ENCODE measurements around the gene PCDHGA1. TPM values are rescaled to one million over a fixed set of nuclear protein-coding genes. Genes with fewer than 3 reads are reported as not detected.

PCDHGA1 gene
- total RNA-seq, 4 donors from 2014 or later: 0.12 to 2.2 (median 0.59) TPM

GRCh38 chr5:141359790-141360426 lies 29.6 kb downstream of the PCDHGA1 start, which contains the start of gene PCDHGB2:
TSS of gene PCDHGB2 (plus strand) at chr5:141359994. CDS start at chr5:141360136, 142 bp downstream.
- TF ChIP-seq CTCF (IDR thresholded peaks at IDR 0.05): no peak
- no peak for ATAC-seq (ENCODE audit: low FRiP score)

GRCh38 chr5:141360685-141361084 lies 30.4 kb downstream of the PCDHGA1 start:
- no peak for DNase-seq (ENCODE audit: low spot score)
- no peak for TF ChIP-seq CTCF (IDR thresholded peaks at IDR 0.05)
- ATAC-seq (ENCODE audit: low FRiP score): no peak

More at GRCh38 chr5:141359790-141360426, 29.6 kb downstream of the PCDHGA1 start, which contains the start of gene PCDHGB2:
- no peak for DNase-seq (ENCODE audit: low spot score)

- TF ChIP-seq CTCF (IDR thresholded peaks at IDR 0.05): no peak
- DNase-seq (ENCODE audit: low spot score) (no peak), ATAC-seq (ENCODE audit: low FRiP score) (no peak)
These were observed 32.4 kb downstream of the PCDHGA1 start for GRCh38 chr5:141362719-141363118.

- ATAC-seq (ENCODE audit: low FRiP score): no peak
- DNase-seq (ENCODE audit: low spot score): no peak
- TF ChIP-seq CTCF (IDR thresholded peaks at IDR 0.05): no peak
These were observed 33.8 kb downstream of the PCDHGA1 start, which contains the start of gene PCDHGA5 for GRCh38 chr5:141363952-141364660. TSS of gene PCDHGA5 (plus strand) at chr5:141364162. CDS start at chr5:141364331, 169 bp downstream.

GRCh38 chr5:141366016-141366896 lies 35.9 kb downstream of the PCDHGA1 start:
- TF ChIP-seq CTCF (IDR thresholded peaks at IDR 0.05): no peak
- ATAC-seq (ENCODE audit: low FRiP score): no peak
- DNase-seq (ENCODE audit: low spot score): no peak

- ATAC-seq (ENCODE audit: low FRiP score) (no peak), DNase-seq (ENCODE audit: low spot score) (no peak)
- no peak for TF ChIP-seq CTCF (IDR thresholded peaks at IDR 0.05)
These were observed 39.9 kb downstream of the PCDHGA1 start, which contains the start of gene PCDHGB3 for GRCh38 chr5:141369994-141370848. TSS of gene PCDHGB3 (plus strand) at chr5:141370242. CDS start at chr5:141370395, 153 bp downstream.

Measured in omental fat pad (tissue), 4 donors.